ENCODE data around the gene KIAA2012.
A peak's percentile ranks its signal among the peaks of the same experiment; 100 is the strongest.

Gene KIAA2012

GRCh38 chr2:202042444-202042843 is 30.6 kb upstream of the KIAA2012 start:
- DNase-seq (ENCODE audit: low read depth in 1 of 2, low spot score in 1 of 2): no peak
- TF ChIP-seq CTCF (IDR thresholded peaks at IDR 0.05; ENCODE audit: insufficient read depth, low read length) (no peak), POLR2AphosphoS5 (IDR thresholded peaks at IDR 0.05; ENCODE audit: low read depth) (no peak)
- Histone ChIP-seq H3K4me3 (replicated peaks; ENCODE audit: insufficient read depth, low read length) (no peak overlapping the region), H3K27ac (replicated peaks) (no peak overlapping the region), H3K27me3 (ENCODE audit: insufficient read depth, poor library complexity, severe bottlenecking) (no peaks in the 10 kb centered on the region)

GRCh38 chr2:202043475-202043874 is 29.6 kb upstream of the KIAA2012 start:
- Histone ChIP-seq H3K27me3 (ENCODE audit: insufficient read depth, poor library complexity, severe bottlenecking) (no peaks in the 10 kb centered on the region), H3K27ac (replicated peaks) (no peak overlapping the region), H3K4me3 (replicated peaks; ENCODE audit: insufficient read depth, low read length) (no peak overlapping the region)
- peak in 1 of 2 experiments; percentile 21 for DNase-seq (ENCODE audit: low read depth in 1 of 2, low spot score in 1 of 2)
- TF ChIP-seq GABPA (IDR thresholded peaks at IDR 0.05; ENCODE audit: low read depth): no peak
- peak; percentile 62; the same call in 1 of the 2 replicates for TF ChIP-seq SPI1 (IDR thresholded peaks at IDR 0.05; ENCODE audit: borderline replicate concordance, low read depth)

- Histone ChIP-seq H3K4me3 (replicated peaks; ENCODE audit: insufficient read depth, low read length) (no peak overlapping the region), H3K27me3 (ENCODE audit: insufficient read depth, poor library complexity, severe bottlenecking) (no peaks in the 10 kb centered on the region), H3K27ac (replicated peaks) (no peak overlapping the region)
- DNase-seq (ENCODE audit: low read depth in 1 of 2, low spot score in 1 of 2): no peak
- no peak for TF ChIP-seq CTCF (IDR thresholded peaks at IDR 0.05; ENCODE audit: insufficient read depth, low read length)
- TF ChIP-seq SPI1 (IDR thresholded peaks at IDR 0.05; ENCODE audit: borderline replicate concordance, low read depth): no peak
- TF ChIP-seq REST (IDR thresholded peaks at IDR 0.05; ENCODE audit: insufficient replicate concordance, low read depth): no peak
- no peak for TF ChIP-seq POLR2AphosphoS5 (IDR thresholded peaks at IDR 0.05; ENCODE audit: low read depth)
- TF ChIP-seq GABPA (IDR thresholded peaks at IDR 0.05; ENCODE audit: low read depth): no peak
Measured at GRCh38 chr2:202044777-202045176, 28.3 kb upstream of the KIAA2012 start.

- TF ChIP-seq SPI1 (IDR thresholded peaks at IDR 0.05; ENCODE audit: borderline replicate concordance, low read depth) (no peak), CTCF (IDR thresholded peaks at IDR 0.05; ENCODE audit: insufficient read depth, low read length) (no peak), POLR2AphosphoS5 (IDR thresholded peaks at IDR 0.05; ENCODE audit: low read depth) (no peak), GABPA (IDR thresholded peaks at IDR 0.05; ENCODE audit: low read depth) (no peak), REST (IDR thresholded peaks at IDR 0.05; ENCODE audit: insufficient replicate concordance, low read depth) (no peak)
- no peak overlapping the region for H3K27ac ChIP-seq (replicated peaks)
- DNase-seq (ENCODE audit: low read depth in 1 of 2, low spot score in 1 of 2): no peak
- no peaks in the 10 kb centered on the region for H3K27me3 ChIP-seq (ENCODE audit: insufficient read depth, poor library complexity, severe bottlenecking)
- H3K4me3 ChIP-seq (replicated peaks; ENCODE audit: insufficient read depth, low read length): no peak overlapping the region
Measured at GRCh38 chr2:202046572-202046971, 26.5 kb upstream of the KIAA2012 start.

Data from HL-60 (cell line).